Thyroid gland (tissue), 4 donors: ENCODE data around the gene TXNL4B. TPM values are rescaled to one million over a fixed set of nuclear protein-coding genes. Genes with fewer than 3 reads are reported as not detected.

ENCODE experiments used
- DNase-seq, 2 donors: peaks; one replicate each; pipeline ENCODE4 v3.0.0-alpha.2; 2019
- H3K27ac ChIP-seq, 3 donors: fragments of 200-600 bp; sonication (generic); 1 replicate in 2 of 3; 2 replicates in 1 of 3; pipeline ENCODE4 v1.5.1; 2016 to 2019; ENCODE audit warnings: mild to moderate bottlenecking in 1 of 3, moderate library complexity in 1 of 3
- H3K27me3 ChIP-seq: fragments of 200-600 bp; sonication (generic); one replicate; pipeline ENCODE4 v1.5.1; 2019
- H3K36me3 ChIP-seq, 2 donors: fragments of 200-600 bp; sonication (generic); one replicate each; pipeline ENCODE4 v1.5.1; 2016 to 2019
- H3K4me1 ChIP-seq, 2 donors: fragments of 200-600 bp; sonication (generic); one replicate each; pipeline ENCODE4 v1.5.1; 2017 to 2019
- H3K4me3 ChIP-seq, 3 donors: fragments of 200-600 bp; sonication (generic); replicated peaks in 1 of 3; 1 replicate in 2 of 3; 2 replicates in 1 of 3; pipeline ENCODE4 v1.5.1; 2016; ENCODE audit warnings: mild to moderate bottlenecking in 1 of 3
- H3K9me3 ChIP-seq: fragments of 200-600 bp; sonication (generic); one replicate; pipeline ENCODE4 v1.5.1; 2017
- CTCF ChIP-seq, 6 experiments: fragments of 200-600 bp in 3 of 6; fragments of 450-650 bp in 3 of 6; sonication (generic) in 3 of 6; IDR thresholded peaks; one replicate each; pipeline ENCODE4 v1.5.1; 2016 to 2019; ENCODE audit warnings: antibody characterized with exemption in 6 of 6, mild to moderate bottlenecking in 2 of 6, inconsistent platforms in 1 of 6, moderate library complexity in 1 of 6
- POLR2A ChIP-seq, 2 donors: fragments of 450-650 bp; IDR thresholded peaks; one replicate each; pipeline ENCODE4 v1.6.1; 2017; ENCODE audit warnings: antibody characterized with exemption in 2 of 2, mild to moderate bottlenecking in 2 of 2, moderate library complexity in 1 of 2
- WGBS, 2 donors: methylation state at CpG; one replicate each; pipeline ENCODE4 v1.1.5; 2017; 5-methylcytosine and 5-hydroxymethylcytosine counted together
- intact Hi-C: fragments of 100-400 bp; cut with DNase I; formaldehyde crosslinking; loops from one replicate; pipeline ENCODE4 v1.15.1; 2023
- total RNA-seq, 4 donors: library from RNA; depleted of rRNA; stranded (reverse); fragments of >200 nt; gene quantifications; one replicate each; pipeline ENCODE4 v1.2.3, GENCODE V29; 2016

Gene TXNL4B
- total RNA-seq, 4 donors from 2014 or later, result 10.7 to 15.0 (median 13.1) TPM

GRCh38 chr16:72110662-72111615 is 17.5 kb upstream of the TXNL4B start:
- WGBS, 2 donors, result 96 to 98% methylated on average over 23 of the region's 23 CpGs
- TF ChIP-seq POLR2A (IDR thresholded peaks at IDR 0.05) (no peak), CTCF (IDR thresholded peaks at IDR 0.05) (no peak)
- peaks cover 66 to 70% of the 10 kb centered on the region in 2 donors for H3K36me3 ChIP-seq

GRCh38 chr16:72109966-72110530 is 16.6 kb upstream of the TXNL4B start:
- DNase-seq, result no peak
- Histone ChIP-seq H3K4me1 (no peaks in the 10 kb centered on the region), H3K27me3 (no peaks in the 10 kb centered on the region), H3K9me3 (no peaks in the 10 kb centered on the region), H3K4me3 (no peak overlapping the region), H3K36me3 (peaks cover 74 to 79% of the 10 kb centered on the region in 2 donors), H3K27ac (no peak overlapping the region)
- WGBS, 2 donors, result 92 to 96% methylated on average over 12 of the region's 12 CpGs
- intact Hi-C loops, result no loop called here
- TF ChIP-seq POLR2A (IDR thresholded peaks at IDR 0.05) (no peak), CTCF (IDR thresholded peaks at IDR 0.05) (no peak)

More at GRCh38 chr16:72110662-72111615, 17.5 kb upstream of the TXNL4B start:
- no peaks in the 10 kb centered on the region for H3K4me1 ChIP-seq
- no peak overlapping the region for H3K27ac ChIP-seq
- intact Hi-C loops, result no loop called here
- no peaks in the 10 kb centered on the region for H3K27me3 ChIP-seq
- H3K4me3 ChIP-seq, result no peak overlapping the region
- no peak for DNase-seq
- H3K9me3 ChIP-seq, result no peaks in the 10 kb centered on the region

- intact Hi-C loops, result no loop called here
- Histone ChIP-seq H3K36me3 (peaks cover 82 to 86% of the 10 kb centered on the region in 2 donors), H3K27ac (no peak overlapping the region), H3K4me3 (no peak overlapping the region), H3K9me3 (no peaks in the 10 kb centered on the region), H3K4me1 (no peaks in the 10 kb centered on the region), H3K27me3 (no peaks in the 10 kb centered on the region)
- TF ChIP-seq CTCF (IDR thresholded peaks at IDR 0.05), result no peak
- TF ChIP-seq POLR2A (IDR thresholded peaks at IDR 0.05), result no peak
- DNase-seq, result no peak
- 96% methylated on average over 12 of the region's 12 CpGs for WGBS, 2 donors
Observed at GRCh38 chr16:72109300-72109699, 15.9 kb upstream of the TXNL4B start.

- Histone ChIP-seq H3K9me3 (no peaks in the 10 kb centered on the region), H3K4me3 (no peak overlapping the region), H3K36me3 (peaks cover 90 to 94% of the 10 kb centered on the region in 2 donors), H3K27me3 (no peaks in the 10 kb centered on the region), H3K4me1 (no peaks in the 10 kb centered on the region), H3K27ac (no peak overlapping the region)
- intact Hi-C loops, result no loop called here
- TF ChIP-seq CTCF (IDR thresholded peaks at IDR 0.05) (no peak), POLR2A (IDR thresholded peaks at IDR 0.05) (no peak)
- 89 to 95% methylated on average over 14 to 16 of the region's 16 CpGs for WGBS, 2 donors
- DNase-seq, result no peak
Observed at GRCh38 chr16:72108353-72109102, 15.1 kb upstream of the TXNL4B start.
